Renal pelvis (tissue), 4 donors: Measurements from ENCODE around the gene PRKCA. TPM values are rescaled to one million over a fixed set of nuclear protein-coding genes. Genes with fewer than 3 reads are reported as not detected.

Experiments
- DNase-seq: peaks from one replicate; pipeline ENCODE4 v3.0.0-alpha.2; 2013
- polyA plus RNA-seq, 3 donors: library from polyadenylated mRNA; unstranded; fragments of 120-200 nt; gene quantifications; one replicate each; pipeline ENCODE4 v1.2.1, GENCODE V29; 2013; ENCODE audit not compliant: insufficient read length in 3 of 3

Gene PRKCA
- polyA plus RNA-seq, 3 donors: 22.1 to 32.7 (median 28.5) TPM

DNA sequence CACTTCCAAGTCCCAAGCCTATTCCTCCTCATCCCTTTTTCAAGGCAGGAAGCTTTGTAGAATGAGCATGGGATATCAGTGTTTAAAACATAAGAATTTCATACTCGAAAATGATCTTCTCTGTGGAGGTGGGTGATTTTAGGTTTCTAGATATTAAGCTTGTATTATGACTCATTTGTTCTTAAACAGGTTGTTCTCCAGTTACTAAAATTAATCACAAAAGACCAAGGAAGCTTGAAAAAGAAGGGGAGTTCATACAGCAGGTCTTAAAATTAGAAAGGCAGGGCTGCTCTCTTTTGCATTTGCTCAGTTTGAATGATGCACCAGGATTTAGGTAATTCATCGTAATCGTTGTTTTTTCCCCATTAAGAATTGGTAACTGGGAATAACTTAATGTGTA lies 208.7 kb downstream of the PRKCA start:
- no peak for DNase-seq

- no peak for DNase-seq
Observed at GRCh38 chr17:66514227-66514806, 211.9 kb downstream of the PRKCA start.

DNA sequence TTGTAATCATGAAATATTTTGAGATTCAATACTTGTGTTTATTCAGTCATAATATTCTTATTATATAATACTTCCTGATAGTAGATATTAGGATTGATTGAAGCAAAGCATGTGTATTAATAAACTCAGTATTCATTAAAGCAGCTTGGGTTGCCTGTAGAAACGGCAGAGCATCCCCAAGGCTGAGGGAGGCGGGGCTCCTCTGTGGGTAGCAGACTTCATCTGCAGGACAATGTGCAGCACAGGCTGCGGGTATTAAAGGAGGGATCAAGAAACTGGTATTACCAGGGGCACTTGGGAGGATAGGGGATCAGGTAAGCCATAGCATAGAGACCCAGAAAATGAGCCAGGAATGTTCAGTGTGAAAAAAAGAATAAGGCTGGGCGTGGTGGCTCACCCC lies 213.6 kb downstream of the PRKCA start:
- no peak for DNase-seq

- DNase-seq: no peak
Observed at GRCh38 chr17:66517336-66518009, 215.1 kb downstream of the PRKCA start.

- DNase-seq: no peak
Observed at GRCh38 chr17:66518108-66518507, 215.7 kb downstream of the PRKCA start.

DNA sequence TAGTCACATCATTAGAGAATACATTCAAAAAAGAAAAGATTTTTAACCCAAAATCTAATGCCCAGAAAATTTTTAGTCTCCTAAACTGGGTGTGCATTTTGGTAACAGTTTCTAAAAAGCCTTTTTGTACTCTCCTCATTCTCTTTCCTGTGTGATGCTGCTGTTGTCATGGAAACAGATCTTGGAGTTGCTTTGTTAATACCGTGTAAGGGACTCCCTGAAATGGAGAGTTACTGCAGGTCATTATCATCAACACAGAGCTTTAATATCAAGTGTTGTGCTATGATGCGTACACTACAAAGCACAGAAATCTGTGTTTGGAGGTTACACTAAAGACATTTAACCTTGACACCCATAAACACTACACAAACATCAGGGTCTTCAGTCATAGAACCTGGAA lies 216.3 kb downstream of the PRKCA start:
- DNase-seq: no peak

- DNase-seq: no peak
Observed at GRCh38 chr17:66519154-66519553, 216.7 kb downstream of the PRKCA start.

GRCh38 chr17:66520999-66521398 lies 218.6 kb downstream of the PRKCA start:
- no peak for DNase-seq

GRCh38 chr17:66522591-66523272 lies 220.3 kb downstream of the PRKCA start:
- no peak for DNase-seq

DNA sequence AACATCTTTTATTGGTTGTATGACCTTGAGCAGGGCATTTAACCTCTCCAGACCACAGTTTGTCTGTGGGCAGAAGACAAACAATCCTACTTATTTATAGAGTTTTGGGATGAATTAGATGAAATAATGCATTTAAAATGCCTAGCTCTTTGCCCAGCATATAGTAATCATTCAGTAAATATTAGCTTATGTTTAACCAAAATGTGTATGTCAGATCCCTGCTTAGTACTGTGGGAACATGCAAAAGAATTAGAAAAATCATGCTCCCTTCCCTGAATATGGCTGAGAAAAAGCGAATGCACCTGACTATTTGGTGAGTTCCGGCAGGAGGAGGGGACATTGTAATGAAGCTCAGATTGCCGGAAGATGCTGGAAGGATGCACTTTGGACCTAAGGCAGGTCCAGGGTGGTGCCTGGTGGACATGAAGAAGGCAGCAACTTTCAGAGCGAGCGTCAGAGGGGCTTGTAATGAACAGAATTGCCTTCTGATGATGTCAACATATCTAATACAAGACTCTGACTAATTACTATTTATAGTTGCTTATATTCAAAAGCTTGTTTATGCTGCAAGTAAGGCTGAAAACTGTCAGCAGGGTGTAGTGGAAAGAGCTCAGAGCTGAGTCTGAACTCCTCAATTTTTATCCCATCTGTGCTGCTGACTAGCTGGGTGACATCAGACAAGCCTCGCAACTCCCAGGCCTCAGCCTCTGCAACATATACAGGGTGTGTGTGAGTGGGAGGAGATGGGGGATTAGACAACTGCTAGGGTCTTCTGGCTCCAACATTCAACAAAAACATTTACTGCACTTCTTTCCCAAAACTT lies 221.2 kb downstream of the PRKCA start:
- DNase-seq: no peak

DNA sequence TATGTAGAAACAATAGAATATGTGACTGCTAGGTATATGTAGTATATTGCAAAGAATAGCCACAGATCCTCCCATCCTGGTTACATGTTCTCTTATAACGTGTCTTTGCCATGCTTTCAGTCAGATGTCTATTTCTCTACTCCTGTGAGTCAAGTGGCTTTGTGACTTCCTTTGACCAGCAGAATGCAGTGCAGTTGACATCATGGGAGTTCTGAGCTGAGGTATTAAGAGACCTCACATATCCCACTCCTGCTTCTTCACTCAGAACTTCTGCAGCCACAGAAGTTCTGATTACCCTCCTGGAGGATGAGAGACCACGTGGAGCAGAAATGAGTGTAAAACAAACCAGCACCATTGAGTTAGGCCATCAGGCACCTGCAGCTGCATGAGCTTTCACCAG lies 222.5 kb downstream of the PRKCA start:
- no peak for DNase-seq

DNA sequence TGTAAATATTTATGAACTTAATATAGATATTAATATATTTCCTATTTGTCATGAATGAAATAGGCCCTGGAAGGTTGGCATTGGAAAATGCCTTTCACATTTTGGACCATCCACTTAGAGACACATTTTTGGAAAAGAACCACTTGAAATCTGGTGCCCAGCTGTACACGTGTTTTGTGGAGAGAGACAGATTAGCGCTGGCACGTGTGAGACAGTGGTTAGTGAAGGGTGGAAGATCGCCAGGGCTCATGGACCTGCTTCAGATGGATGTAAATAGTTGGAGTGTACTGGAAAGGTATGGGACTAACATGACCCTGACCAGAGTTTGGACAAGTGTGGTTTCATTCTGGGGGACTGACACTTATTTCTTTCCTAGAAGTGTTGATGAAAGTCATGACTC lies 222.9 kb downstream of the PRKCA start:
- DNase-seq: no peak

GRCh38 chr17:66526827-66527226 lies 224.4 kb downstream of the PRKCA start:
- DNase-seq: no peak

DNA sequence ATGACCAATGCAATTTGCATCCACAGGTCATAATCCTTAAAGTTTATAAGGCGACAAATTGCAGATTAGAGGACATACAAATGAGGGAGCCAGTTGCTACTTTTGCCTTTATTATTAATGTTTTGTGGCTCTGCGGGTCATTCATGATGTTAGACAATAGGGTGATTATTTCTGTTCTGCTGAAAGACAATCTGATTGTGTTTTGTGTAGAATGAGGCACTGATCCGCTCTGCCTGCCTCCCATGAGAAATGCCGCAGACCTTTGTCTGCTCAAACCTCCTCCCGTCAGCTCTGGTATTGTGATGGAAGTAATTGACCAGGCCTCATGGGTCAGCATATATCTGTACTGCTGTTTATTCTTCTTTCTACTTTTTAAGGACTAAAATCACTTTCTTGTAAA lies 224.9 kb downstream of the PRKCA start:
- DNase-seq: no peak

GRCh38 chr17:66531851-66532295 lies 229.5 kb downstream of the PRKCA start:
- no peak for DNase-seq

- DNase-seq: peak; percentile 66
Observed at GRCh38 chr17:66533572-66533971, 231.2 kb downstream of the PRKCA start.

DNA sequence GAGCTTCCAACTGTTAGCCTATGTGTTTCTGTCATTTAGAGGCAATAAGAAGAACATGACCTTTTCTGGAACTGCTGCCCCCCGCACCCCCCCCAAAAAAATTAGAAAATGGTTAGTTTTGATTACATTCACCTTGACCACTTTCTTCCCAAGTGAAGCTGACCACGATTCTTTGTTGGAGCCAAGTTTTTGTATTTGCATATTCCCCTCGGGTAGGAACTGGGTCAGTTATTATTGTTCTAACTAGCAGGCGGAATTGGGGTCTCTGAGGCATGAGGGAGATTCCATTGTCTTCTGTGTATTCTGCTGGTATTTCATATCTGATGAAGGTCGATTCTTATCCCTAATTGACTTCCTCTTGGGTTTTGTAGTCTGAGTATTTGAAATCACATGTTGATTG lies 231.6 kb downstream of the PRKCA start:
- DNase-seq: no peak

- DNase-seq: no peak
Observed at GRCh38 chr17:66535611-66536010, 233.2 kb downstream of the PRKCA start.

DNA sequence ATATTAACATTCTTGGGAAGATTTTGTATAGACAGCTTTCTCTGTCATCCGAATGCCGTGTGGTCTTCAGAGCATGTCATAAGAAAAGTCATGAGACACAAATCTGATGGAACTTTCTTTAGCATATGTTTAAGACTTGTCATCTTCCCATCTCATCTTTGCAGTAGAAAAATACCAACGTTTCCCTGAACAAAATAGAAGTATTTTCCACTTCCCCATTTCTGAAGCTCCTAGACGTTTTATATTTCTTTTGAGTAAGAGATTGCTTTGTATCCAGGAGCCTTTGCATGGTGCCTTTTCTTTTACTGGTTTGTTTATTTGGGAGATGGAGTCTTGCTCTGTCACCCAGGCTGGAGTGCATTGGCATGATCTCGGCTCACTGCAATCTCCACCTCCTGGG lies 235.1 kb downstream of the PRKCA start:
- no peak for DNase-seq

DNA sequence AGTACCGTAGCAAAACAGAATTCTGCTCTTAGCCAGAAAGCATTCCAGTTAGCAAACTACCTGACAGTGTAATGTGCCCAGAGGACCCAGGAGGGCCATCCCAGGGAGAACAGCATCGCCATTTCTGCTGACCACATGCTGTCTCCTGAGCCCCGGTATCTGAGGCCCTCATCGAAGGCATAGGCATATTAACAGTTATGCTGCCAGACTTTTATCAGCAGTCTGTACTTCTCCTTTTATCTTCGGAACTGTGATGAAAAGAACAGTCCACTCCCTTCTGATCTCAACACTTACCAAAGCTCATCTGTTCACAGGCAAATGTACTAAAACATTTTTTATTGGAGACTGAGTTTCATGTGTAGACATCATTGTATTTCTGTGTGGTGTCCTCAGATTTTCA lies 236.4 kb downstream of the PRKCA start:
- no peak for DNase-seq

- DNase-seq: peak; percentile 53
Observed at GRCh38 chr17:66540131-66540781, 237.8 kb downstream of the PRKCA start.
